CD4-positive, alpha-beta T cell treated with Interferon alpha-2 for 1 hour (primary cell): Measurements from ENCODE around the gene HBS1L.
"Not testable (repeated sequence)": the region's sequence is repeated elsewhere in the genome, so short reads cannot be mapped to it uniquely, and the experiment has no call there.

Experiments
- DNase-seq, 2 donors: peaks; one replicate each; pipeline ENCODE4 v3.0.0-alpha.2; 2020 to 2022

HBS1L gene

DNA sequence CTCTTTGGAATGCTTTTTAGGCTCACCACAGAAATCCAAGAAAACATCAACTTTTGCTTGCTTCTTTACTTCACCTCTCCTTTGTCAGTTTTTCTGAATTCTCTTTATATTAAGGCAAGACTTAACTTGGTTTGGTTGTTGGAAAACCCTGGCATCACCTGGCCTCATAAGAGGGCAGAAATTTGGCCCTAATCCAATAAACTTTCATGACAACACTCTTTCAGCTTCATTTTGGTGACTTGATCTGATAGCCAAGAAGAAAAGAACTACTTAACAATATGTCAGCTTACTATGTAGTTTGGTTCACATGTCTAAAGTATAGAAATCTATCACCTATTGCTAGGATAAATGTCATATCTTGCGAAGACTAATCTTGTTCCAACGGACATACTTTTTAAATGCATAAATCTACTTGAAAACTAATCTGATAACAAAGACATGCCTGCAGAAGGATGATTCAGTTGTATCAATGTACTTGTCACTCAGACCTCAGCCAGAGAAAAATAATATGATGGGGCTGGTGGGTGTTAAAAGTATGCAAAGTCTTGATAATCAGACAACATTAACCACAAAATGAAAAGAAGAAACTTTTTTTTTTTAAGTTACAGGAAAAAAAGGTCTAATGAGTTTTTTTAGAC, 19.3 kb upstream of the HBS1L start:
- no peak for DNase-seq

DNA sequence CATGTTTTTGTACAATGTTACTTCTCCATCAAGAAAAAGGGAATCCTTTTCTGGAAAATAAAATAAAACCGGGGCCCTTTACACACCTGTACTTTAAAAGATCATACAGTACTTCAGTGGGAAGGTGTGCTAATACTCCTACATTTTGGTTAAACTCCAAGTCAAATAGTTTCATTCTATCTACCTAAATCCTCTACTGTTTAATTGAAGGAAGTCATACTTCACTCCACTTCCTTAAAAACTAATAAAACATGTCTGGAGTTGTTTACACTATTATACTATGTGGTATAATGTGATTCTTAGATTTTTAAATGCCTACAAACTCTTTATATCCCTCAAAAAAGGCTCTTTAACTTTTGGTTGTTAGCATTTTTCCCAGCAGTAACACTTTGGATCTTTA, 18.6 kb upstream of the HBS1L start:
- no peak for DNase-seq

DNA sequence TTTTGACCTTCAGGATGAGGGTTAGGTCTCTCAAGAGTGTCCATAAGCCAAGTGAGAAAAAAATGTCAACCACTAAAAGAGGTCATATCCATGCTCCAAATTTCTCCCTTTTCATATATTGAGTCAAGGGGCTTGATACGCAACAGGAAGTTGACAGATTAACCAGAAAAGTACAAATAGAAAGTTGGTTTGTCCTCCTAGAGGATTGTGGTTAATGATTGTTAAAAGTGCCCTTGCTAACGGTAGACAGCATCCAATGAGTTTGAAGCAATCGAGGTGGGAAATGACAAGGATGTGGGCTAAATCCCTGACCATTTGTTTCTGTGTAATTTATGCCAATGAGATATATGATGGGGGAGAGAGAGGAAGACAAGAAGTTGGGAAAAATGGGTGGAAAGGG, 18.1 kb upstream of the HBS1L start:
- no peak for DNase-seq

DNA sequence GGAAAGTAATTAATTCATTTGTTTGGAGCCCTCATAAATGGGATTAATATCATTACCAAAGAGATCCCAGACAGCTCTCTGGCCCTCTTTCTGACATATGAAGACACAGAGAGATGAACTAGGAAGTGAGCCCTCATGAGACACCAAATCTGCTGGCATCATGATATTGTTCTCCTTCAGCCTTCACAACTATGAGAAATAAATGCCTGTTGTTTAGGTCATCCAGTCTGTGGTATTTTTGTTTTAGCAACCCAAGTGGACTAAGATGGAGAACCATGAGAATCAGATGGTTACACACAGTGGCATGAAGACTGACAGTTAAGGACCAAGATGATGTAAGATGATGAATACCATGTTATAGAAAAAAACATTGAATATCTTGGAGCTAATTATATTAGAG, 16.9 kb upstream of the HBS1L start:
- DNase-seq: no peak

DNA sequence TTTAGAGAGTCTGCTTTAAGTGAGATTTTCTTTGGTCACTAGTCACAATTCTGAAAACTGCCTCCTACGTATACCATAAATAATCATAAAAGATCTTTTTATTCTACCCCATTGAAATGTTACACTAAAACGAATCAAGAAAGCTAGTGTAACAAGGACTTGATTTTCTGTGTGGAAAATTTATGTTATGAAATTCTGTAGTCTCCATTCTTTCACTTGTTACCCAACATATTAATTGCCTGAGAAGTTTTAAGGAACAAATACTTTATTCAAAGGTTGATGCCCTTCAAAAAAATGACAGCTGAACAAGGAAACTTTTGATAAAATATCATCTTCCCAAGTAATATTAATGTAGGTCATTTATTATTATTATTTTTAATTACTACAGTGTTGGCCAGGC, 13.3 kb upstream of the HBS1L start:
- no peak for DNase-seq

DNA sequence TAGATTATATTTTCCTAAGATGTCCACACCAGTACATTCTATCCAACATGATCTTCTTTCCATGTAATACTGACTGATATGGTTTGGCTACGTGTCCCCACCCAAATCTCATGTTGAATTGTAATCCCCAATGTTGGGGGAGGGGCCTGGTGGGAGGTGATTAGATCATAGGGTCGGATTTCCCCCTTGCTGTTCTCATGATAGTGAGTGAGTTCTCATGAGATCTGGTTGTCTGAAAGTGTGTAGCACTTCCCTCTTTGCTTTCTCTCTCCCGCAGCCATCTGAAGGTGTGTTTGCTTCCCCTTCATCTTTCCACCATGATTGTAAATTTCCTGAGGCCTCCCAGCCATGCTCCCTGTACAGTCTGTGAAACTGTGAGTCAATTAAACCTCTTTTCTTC, 12.2 kb upstream of the HBS1L start:
- peak in 1 of 2 donors; percentile 13 for DNase-seq

DNA sequence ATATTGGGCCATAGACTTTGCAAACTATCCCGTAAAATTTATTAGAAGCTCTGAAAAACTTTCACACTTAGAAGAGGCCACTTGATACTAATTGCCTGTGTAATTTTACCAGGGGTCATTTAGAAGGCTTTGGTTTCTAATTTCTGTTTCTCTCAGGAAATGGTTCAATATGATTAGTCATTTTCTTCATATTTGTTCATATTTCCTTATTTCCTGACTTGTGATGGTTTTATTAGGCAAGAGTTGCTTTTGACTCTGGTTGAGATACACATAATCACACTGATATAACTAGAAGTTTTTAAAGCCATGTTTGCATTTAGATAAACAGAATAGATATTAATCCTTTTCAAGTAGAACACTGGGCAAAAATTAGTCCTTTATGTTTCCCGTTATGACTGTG, 11.8 kb upstream of the HBS1L start:
- DNase-seq: no peak

DNA sequence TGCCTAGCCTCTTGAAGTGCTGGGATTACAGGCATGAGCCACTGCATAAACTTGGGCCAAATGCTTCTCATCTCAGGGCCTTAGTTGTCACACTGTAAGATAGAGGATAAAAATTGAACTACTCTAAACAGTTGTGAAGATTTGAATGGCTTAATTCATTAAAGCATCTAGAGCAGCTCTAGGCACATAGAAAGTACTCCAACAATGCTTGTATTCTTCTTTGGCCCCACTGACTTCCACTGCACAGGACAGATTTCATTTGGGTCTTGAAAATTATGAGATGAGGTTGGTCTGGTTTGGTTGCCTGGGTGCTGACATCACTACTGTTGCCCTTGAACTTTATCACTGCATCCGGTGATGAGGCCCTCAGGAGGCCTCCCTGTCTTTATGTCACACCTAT, 10.0 kb upstream of the HBS1L start:
- no peak for DNase-seq

DNA sequence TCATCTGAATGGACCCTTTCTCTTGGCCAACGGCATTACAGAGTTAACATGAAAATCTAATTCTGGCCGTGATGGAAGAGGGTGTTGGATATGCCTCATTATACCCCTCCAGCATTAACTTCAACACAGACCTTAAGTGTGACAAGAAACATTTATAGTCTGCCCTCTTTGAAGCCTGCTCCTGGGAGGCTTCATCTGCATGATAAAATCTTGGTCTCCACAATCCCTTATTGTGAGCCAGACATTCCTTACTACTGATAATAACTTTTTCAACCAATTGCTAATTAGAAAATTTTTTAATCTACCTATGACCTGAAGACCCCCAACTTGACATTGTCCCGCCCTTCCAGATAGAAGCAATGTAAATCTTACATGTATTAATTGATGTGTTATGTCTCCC, 9.3 kb upstream of the HBS1L start:
- DNase-seq: no peak

DNA sequence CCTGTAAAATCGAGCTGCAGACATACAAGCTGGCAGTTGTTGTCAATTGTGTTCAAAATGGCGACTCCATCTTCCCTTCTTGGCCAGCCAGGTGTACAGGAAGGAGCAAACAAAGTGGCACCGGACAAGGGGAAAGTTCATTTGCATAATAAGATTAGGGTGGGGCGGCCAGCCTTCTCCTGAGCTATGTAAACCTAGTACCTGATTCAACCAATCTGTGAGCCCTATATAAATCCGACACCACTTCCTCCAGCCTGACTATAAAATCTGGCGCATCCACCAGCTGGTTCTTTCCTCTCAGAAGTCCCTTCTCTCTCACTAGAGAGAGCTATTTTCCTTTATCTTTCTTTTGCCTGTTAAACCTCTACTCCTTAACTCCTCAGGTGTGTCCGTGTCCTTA, 8.1 kb upstream of the HBS1L start:
- DNase-seq: no peak

DNA sequence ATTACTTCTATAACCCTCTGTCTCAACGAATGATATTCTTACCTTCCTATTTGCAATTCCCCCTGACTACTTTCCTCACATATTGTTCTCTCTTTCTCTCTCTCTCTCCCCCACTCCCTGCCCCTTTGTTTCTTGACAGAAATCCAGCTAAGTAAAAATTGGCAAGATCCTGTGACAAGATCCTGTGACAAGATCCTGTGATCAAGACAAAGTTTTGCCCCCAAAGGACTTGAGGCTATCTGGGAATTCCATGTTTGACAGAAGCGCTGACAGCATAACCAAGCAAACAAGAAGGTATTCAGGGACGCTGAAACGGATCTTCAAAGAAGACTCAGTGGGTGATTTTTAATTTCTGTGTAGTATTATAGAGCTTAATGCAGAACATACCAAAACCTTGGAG, 5.5 kb upstream of the HBS1L start:
- no peak for DNase-seq

DNA sequence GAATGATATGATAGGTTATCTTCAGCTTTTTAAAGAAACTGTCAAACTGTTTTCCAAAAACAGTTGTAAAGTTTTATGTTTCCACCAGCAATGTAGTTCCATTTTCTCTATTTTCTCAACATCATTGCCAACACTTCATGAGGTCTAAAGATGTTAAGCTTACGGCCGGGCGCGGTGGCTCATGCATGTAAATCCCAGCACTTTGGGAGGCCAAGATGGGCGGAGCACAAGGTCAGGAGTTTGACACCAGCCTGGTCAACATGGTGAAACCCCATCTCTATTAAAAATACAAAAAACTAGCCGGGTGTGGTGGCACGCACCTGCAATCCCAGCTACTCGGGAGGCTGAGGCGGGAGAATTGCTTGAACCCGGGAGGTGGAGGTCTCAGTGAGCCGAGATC, 3.7 kb upstream of the HBS1L start:
- not testable (repeated sequence) for DNase-seq

DNA sequence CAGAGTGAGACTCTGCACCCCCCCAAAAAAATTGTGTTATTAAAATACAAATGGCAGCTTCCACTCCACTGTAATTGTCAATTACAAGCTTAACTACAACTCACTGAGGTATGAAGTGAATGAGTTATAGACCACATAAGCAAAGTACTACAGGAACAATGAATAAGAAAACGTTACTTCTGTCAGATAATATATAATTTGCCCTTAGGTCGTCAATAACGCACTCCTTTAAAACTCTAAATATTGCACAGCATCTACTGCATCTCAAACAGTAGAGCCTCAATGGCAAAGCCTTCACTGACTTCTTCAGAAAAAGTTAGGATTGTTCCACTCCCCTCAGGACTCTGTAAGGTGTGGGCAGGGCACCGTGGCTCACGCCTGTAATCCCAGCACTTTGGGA, 2.0 kb upstream of the HBS1L start:
- no peak for DNase-seq

DNA sequence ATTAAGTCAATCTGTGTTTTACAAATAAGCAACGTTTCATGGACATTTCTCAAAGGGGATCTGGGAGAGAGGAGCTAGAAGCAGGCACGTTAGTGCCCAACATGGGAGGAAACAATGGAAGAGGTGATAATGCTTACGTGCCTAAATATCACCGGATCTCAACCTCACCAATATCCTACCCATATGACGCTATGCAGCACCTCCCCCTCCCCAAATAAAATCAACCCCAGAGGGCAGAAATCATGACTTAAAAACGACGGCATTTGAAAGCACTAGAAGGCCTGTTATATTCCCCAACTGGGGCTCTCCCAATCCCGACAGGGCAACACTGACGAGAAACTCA, 425 bp downstream of the HBS1L start:
- DNase-seq: peak in 1 of 2 donors; percentile 1

DNA sequence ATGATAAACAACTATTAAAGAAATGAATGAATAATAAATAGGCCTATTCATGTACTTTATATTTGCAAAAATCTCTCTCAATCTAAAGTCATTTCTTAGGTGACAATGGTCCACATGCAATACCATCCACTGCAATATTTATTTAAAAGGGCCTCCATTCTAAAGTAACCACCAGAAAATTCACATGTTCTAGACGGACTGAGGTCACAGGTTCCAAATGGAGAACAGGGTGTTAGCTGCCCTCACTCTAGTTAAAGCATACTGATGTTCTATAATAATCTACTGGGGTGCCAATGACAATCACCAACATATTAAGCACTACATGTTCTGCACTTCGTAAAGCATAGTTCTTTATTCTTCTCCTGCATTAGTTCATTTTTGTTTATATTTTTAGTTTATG, 1.2 kb downstream of the HBS1L start:
- no peak for DNase-seq

DNA sequence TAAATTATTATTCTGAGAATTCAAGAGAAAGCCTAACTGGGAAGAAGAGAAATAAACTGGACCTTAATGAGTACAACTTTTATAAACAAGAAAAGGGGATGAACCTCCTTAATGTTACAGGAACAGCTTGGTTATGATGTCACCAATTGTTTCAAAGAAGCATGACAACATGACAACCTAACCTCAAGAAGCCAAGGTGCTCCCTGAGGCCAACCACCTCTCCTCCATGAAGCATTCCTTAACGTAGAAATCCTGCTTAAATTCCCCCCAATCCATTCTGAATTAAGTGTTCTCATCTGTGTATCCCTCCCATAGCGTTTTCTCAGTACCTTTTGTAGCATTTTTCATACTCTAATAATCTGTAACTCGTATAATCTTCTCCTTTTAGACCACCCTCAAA, 1.7 kb downstream of the HBS1L start:
- peak in 1 of 2 donors; percentile 35 for DNase-seq

DNA sequence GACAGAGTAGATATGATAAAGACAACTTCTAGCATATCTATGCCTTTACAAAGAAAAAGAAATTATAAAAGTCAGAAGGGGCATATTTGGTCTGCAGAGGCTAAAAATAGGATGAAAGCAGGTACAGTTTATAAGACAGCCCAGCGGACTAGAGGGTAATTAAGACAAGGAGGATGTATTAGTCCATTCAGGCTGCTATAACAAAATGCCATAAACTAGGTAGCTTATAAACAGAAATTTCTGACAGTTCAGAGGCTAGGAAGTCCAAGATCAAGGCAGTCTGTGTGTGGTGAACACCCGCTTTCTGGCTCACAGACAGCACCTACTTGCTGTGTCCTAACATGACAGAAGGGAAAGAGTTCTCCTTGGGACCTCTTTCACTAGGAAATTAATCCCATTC, 5.7 kb downstream of the HBS1L start:
- no peak for DNase-seq

DNA sequence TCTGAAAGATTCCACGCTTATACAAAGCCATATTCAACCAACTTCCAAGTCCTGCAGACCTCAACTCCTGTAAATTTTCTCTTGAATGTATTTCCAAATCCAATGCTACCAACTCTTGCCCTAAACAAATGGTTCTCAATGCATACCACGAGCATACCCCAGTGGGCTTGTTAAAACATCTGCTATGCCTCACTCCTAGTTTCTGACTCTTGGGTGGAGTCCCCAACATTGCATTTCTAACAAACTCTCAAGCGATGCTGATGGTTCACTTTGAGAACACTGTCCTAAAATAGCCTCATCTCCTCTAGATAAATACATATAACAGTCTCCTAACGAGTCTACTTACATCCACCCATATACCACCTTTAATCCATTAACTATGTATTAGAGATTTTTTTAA, 7.3 kb downstream of the HBS1L start:
- no peak for DNase-seq

DNA sequence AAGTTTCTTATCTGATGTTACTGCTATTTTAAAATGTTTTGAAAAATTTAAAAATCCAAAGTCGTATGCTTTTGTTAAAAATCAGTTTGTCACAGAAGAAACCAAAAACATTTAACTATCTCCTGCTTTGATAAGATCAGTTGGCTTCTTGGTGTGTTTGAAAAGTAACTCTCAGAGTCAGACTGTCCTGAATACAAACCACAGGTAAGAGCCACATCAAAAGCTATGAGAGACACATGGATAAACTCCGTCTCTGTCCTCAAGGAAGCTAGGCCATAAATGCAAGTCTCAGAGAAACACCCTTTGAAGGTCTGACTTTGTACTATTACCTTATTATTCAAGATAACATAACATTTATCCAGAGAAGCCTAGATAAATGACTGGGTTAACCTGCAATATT, 7.7 kb downstream of the HBS1L start:
- DNase-seq: peak in 1 of 2 donors; percentile 25

DNA sequence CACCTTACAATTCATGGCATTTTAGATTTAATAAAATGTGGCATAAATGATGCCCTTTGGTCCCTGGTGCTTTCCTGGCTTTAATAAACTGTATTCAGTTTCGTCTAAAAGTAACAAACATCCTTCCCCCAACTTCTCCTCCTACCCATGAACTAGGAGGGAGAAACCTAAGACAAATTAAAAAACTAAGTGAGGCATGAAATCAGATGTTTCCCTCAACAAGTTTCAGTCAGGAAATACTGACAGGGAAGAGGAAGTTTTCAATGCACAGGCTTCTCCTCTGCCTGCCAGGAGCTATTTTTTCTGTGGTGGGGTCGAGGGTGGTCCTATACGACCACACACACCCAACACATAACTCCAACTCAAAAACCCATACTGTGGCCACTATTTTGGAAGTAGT, 10.0 kb downstream of the HBS1L start:
- DNase-seq: no peak

DNA sequence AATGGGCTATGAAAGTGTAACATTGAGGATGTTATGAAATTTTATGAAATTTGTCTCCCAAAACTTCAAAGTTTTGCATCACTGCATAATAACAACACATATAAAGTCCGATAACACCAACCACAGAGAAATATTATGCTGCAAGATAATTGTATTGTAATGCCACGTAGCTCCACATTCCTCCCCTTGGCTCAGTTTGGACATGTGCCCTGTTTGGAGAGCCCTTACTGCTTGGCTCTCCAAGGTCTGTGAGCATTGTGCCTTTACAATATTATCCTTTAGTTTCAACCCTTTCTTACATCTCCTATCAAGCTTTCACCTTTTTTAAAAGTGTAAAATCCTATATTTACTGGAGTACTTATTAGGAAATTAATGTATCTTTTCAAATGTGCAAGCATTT, 10.8 kb downstream of the HBS1L start:
- no peak for DNase-seq

DNA sequence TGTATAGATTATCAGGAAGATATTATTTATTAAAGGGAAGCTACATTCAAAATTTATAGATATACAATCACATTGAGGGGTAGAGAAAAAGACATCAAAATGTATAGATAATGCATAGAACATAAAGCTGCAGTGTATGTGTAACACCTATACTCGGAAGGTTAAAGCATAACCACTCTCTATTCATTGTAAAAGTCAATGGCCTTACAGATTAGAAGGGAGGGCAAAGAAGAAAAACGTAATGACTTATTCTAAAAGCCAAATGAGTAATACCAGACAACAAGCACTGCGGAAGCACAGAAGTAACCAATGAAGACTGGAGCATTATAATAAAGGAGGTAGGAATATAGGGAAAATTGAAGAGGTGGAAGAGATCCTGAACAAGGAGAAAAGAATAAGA, 11.3 kb downstream of the HBS1L start:
- no peak for DNase-seq

DNA sequence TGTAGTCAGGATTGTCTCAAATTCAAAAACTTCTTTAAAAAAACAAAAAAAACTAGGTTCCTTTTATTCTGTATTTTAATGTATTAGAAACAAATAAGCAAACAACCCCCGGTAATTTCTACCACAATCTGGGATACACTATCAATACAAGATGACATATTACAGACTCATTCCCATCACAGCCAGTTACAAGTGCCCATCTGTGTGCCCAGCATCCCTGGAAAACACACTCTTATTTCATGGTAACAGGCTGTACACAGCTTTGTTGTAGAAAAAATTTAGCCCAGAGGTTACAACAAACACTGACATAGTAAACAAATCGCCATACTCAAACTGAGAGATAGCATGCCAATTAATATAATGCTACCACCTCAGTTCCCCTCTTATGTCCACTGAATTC, 16.3 kb downstream of the HBS1L start:
- no peak for DNase-seq

DNA sequence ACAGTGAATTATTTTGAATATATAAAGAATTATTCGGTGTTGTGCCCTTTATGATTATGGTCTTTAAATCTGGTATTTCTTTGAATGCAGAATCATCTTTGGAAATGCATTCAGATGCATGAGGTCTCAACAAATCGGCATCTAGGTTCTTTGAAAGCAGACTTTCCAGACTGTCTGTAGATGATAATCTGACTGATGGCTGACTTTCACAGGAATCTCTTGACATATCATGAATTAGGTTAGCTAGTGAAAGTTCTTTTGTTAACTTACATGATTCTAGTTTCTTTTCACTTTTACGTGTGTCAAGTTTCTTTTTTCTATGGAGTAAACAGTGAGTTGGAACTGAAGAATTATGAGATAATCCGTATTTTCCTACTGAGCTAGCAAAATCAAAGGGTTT, 17.1 kb downstream of the HBS1L start:
- DNase-seq: no peak

DNA sequence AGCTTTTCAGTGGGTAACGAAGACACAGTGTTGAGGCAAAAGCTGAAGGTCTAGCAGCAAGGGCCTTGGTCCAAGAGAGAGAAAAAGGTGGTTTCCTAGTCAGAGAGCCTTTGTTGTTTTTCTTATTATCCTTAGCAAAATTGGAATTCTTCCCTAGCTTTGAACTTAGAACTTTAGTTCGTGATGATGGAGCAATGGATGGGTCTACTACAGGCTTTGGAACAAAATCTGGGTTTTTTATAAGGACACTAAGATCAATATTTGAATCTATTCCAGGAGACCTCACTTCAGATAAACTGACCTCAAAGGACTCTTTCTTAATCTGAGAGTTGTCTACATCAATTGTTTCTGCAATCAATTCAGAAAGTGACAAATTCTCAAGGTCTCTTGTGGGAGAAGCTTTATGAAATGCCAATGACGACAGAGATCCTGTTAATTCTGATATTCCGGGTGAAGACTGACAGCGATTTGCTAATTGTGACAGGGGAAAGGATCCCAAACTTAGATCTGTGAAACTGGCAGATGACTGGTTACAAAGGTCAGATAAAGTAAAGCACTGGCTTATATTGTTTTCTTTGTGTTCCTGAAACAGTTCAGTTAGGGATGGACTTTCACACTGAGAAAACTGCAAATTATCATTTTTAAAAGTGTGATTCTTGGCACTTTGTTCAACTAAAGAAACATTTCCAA, 17.7 kb downstream of the HBS1L start:
- no peak for DNase-seq
